Stimulated activated CD4-positive, alpha-beta T cell treated with anti-CD3 and anti-CD28 coated beads, Interleukin-1b, Interleukin-23, amount 100 ng/mL, for 1 hour (primary cell): ENCODE measurements around the gene TMEM72.

Experiments
- DNase-seq, 2 donors: peaks; one replicate each; pipeline ENCODE4 v3.0.0-alpha.2; 2020; ENCODE audit warnings: low read depth in 2 of 2

TMEM72 gene

GRCh38 chr10:44934416-44935200 lies 23.5 kb downstream of the TMEM72 start:
- DNase-seq: no peak

- DNase-seq: no peak
Observed at GRCh38 chr10:44935201-44935965, 24.2 kb downstream of the TMEM72 start.

GRCh38 chr10:44935966-44936295 lies 24.8 kb downstream of the TMEM72 start:
- no peak for DNase-seq

GRCh38 chr10:44936314-44936975 lies 25.3 kb downstream of the TMEM72 start:
- DNase-seq: no peak

- no peak for DNase-seq
Observed at GRCh38 chr10:44937196-44938005, 26.3 kb downstream of the TMEM72 start.

- no peak for DNase-seq
Observed at GRCh38 chr10:44938956-44939355, 27.8 kb downstream of the TMEM72 start.

GRCh38 chr10:44939691-44940401 lies 28.7 kb downstream of the TMEM72 start:
- DNase-seq: no peak

GRCh38 chr10:44944354-44944753 lies 33.2 kb downstream of the TMEM72 start:
- DNase-seq: no peak

- no peak for DNase-seq
Observed at GRCh38 chr10:44946205-44946604, 35.1 kb downstream of the TMEM72 start.

- DNase-seq: no peak
Observed at GRCh38 chr10:44947371-44948152, 36.4 kb downstream of the TMEM72 start.

- DNase-seq: no peak
Observed at GRCh38 chr10:44948642-44949041, 37.5 kb downstream of the TMEM72 start.

- no peak for DNase-seq
Observed at GRCh38 chr10:44949127-44949802, 38.1 kb downstream of the TMEM72 start.

- DNase-seq: no peak
Observed at GRCh38 chr10:44949915-44950314, 38.8 kb downstream of the TMEM72 start.

GRCh38 chr10:44950326-44951225 lies 39.4 kb downstream of the TMEM72 start:
- DNase-seq: no peak

- no peak for DNase-seq
Observed at GRCh38 chr10:44951576-44952226, 40.6 kb downstream of the TMEM72 start.

GRCh38 chr10:44952779-44953231 lies 41.7 kb downstream of the TMEM72 start:
- no peak for DNase-seq

GRCh38 chr10:44954042-44954441 lies 42.9 kb downstream of the TMEM72 start:
- DNase-seq: no peak

- no peak for DNase-seq
Observed at GRCh38 chr10:44954962-44955361, 43.8 kb downstream of the TMEM72 start.
